Activated T-cell treated with anti-CD3 and anti-CD28 coated beads, Interleukin-2, amount 50 U/mL, for 48 hours (primary cell): Measurements from ENCODE around the gene COX18.

Experiments
- DNase-seq, 2 experiments: peaks; one replicate each; pipeline ENCODE4 v3.0.0-alpha.2; 2020

COX18 gene

DNA sequence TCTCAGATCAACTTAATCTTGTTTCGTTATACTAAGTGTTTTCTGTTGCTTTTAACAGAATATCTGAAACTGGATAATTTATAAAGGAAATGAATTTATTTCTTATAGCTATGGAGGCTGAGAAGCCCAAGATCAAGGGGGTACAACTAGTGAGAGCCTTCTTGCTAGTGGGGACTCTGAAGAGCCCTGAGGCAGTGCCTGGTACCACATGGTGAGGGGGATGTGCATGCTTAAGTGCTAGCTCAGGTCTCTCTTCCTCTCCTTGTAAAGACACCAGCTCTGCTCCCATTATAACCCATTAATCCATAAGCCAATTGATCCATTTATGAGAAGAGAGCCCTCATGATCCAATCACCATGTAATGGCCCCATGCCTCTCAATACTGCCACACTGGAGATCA is 17.9 kb downstream of the COX18 start:
- DNase-seq: no peak

DNA sequence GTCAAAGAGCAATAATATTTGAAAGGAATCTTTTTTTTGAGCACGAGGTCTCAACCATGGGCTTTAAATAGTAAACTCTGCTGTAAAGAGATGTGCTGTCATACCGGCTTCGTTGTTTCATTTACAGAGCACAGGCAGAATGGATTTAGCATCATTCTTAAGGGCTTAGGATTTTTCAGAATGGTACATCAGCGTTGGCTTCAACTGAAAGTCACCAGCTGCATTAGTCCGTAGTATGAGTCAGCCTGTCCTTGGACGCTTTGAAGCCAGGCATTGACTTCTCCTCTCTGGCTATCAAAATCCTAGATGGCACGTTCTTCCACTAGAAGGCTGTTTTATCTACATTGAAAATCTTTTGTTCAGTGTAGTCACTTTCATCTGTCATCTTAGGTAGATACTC is 23.6 kb downstream of the COX18 start:
- no peak for DNase-seq

DNA sequence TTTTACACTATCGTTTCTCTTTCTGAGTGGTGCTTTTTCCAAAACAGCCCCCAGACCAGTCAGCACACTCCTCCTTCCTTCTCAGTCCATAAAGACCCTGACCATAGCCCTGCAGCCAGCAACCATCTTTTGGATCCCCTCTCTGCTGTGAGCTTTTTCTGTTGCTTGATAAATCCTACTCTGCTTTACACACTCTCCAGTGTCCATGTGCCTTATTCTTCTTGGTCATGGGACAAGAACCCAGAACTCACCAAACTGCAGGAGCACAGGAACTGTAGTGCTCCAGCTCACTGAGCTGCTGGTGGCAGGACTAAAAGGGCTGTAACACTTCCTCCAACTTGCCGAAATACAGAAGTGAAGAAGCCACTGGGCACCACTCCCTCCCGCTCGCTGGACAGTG is 32.5 kb downstream of the COX18 start:
- DNase-seq: no peak

DNA sequence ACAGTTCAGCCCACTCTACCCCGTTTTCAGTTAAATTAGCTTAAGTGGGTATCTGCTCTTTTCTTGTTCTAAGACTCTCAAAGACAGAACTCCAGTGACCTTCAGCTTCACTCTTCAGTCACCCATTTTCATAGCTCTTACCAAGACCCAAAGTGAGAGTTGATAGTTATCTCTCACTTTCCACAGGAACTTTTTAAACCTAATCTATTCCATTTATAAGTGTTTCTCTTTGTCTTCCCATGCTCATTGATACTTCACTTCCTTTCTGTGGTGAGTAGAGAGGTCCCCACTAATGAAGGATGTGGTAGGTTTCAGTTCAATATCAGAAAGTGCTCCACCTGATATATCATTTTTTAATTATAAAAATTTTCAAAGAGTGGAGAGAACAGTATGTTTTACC is 33.4 kb downstream of the COX18 start:
- DNase-seq: no peak

DNA sequence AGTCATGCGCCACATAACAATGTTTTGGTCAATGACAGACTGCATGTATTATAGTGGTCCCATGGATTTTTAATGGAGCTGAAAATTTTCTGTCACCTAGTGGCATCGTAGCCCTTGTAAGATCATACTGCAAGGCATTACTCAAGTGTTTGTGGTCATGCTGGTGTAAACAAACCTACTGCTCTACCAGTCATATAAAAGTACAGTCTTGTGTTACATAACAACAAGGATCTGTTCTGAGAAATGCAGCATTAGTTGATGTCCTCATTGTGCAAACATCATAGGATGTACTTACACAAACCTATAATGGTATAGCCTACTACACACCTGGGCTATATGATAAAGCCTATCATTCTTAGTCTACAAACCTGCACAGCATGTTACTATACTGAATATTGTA is 34.6 kb downstream of the COX18 start:
- DNase-seq: no peak

DNA sequence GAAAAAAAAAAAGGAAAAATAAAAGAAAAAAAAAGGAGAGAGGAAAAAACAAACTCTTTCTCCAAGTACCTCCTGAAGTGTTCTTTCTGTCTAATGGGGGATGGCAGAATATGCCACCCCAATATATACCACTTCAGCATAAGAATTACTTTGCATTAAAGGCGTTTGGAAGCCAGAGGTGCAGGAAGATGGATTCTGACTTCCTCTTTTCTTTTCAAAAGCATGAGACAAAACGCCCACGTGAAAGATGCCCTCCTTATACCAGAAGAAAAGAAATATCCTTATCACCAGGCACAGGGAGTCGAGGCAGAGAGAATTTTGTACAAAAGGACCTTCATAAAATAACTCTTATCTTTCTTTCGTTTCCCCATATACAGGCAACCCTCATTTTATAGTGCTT is 40.9 kb downstream of the COX18 start:
- DNase-seq: no peak

DNA sequence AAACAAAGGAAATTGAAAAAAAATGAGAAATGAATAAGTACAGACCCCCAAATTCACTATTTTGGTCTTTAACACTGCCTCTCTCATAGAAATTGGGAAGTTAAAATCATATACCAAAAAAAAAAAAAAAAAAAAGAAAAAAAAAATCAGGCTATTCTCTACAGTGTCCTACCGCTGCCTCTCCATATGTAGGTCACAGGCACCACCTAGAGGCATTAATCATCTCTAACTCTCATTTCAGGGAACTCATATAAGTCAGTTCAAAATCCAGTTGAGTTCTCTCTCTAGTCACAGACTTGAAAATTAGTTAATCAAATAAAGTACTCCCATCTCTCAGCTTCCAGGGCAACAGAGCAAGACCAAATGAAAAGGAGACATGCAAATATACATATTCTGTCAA is 47.9 kb downstream of the COX18 start:
- no peak for DNase-seq

DNA sequence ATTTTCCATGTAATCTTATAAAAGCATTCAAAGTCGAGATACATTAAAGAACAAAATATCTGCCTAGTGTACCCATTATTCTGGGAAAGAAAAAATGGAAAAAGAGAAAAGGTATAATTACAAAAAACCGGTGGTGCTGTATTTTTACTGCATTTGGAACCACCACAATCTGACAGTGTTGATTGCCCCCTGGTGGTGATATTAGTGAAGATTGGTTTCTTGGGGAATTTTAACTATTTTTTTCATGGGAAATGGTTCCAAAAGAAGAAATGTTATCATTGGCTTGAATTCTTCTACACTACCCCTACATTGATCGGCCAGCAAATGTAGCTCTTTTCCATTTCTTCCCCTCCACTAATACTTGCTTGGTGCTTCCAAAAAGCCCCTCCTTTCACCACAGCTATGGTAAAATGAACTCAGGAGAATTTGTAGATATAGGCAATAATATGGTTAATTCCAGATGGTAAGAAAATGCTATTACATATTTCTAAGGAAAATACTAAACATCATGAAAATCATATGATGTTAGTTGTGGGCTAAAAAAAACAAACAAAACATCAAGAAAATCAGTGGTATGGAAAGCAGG is 50.0 kb downstream of the COX18 start:
- no peak for DNase-seq

DNA sequence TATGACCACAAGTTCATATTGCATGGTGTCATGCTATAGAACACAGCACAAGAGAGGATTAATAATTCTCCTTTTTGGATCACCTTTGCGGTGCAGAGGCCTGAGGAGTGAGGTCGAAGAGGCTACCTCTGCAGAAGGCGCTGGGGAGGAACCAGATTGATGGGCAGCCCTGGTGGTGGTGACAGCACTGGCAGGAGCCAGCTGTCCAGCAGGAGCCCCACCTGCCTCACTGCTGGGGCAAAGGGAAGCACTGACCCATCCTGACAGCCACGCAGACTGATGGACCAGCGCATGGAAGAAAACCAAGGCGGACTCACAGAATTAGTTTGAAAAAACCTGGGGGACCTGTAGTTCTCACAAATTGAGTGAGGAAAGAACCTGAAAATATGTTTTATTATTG is 50.9 kb downstream of the COX18 start:
- DNase-seq: no peak

DNA sequence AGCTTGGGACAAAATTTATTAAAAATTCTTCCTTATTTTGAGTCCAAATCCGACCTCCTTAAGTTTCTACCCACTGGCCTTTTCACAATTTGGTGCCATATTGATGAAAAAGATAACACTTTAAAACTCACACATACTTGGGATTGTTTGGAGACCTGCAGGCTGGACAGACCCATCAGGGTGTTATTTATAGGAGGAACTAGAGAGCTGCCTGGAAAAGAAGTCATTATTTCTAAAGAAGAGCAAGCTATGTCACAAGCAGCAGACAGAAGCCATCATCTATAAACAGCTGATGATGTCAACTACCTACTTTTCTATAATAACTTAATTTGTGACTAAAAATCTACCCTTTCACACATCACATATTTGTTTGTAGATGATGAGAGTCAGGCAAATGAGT is 56.2 kb downstream of the COX18 start:
- no peak for DNase-seq

DNA sequence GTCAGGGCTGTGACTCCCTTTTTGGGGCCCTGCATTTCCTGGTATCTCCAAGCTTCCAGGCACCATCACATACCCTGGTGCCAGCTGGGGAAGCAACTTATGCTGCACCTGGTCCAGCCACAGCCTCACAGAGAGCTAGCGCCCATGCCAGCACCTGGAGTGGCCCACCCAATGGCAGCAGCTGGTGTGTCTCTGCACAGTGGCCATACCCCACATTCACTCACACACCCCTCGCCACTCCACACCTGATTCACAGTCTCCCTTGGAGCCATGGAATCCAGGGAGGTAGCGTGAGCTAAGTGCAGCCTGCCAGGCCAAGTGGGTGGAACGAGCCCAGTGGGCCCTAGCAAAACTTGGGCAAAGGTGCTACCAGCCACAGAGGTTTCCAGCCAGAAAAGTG is 56.8 kb downstream of the COX18 start:
- DNase-seq: no peak

DNA sequence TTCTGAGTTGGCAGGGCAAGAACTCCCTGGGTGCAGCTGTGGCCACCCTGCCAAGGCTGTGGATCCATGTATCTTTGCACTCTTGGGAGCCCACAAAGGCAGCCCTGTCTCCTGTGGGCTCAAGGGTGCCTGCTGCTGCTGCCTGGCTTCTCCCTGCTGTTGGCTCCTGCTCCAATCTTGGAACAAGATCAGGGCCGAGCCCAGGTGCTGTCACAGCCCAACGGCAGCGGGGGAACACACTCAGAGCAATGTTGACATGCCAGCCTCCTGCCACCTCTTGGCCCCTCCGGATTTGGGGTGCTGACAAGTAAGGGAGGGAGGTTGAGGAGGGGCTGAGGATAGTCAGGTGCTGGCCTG is 57.9 kb downstream of the COX18 start:
- DNase-seq: no peak

DNA sequence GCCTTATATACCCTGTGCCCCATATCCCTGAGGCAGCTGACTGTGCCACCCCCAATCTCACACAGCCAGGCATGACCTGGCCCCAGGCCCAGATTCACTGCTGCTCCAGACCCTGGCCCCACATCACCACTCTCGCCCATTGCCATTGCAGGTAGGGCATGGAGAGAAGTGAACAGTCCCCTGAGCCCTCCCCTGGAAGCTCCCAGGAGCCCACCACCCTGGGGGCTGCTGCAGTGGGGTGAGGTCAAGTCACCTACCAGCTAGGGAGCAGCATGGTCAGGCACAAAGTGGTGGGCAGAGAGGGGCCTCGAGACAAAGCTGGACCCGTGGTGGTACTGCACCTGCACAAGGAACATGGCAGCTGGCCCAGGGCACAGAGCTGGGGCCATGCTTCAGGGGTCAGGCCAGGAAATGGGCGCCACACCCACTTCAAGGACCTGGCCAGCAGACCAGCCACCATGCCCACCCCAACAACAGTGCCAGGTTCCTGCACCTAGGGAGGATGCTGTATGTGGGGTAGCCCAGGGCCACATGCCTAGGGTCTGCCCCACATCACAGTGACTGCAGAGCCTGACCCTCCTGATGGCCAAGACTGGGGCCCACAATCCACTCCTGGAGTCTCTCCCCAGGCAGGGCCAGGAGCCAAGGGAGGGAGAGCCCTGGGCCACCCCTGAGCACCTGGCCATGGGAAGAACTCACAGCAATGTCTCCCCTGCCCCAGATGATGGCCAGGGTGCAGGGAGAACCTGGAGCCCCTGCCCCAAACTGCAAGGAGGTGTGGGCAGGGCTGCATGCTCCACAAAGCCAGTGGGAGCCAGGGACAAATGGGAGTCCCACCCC is 58.5 kb downstream of the COX18 start:
- no peak for DNase-seq

DNA sequence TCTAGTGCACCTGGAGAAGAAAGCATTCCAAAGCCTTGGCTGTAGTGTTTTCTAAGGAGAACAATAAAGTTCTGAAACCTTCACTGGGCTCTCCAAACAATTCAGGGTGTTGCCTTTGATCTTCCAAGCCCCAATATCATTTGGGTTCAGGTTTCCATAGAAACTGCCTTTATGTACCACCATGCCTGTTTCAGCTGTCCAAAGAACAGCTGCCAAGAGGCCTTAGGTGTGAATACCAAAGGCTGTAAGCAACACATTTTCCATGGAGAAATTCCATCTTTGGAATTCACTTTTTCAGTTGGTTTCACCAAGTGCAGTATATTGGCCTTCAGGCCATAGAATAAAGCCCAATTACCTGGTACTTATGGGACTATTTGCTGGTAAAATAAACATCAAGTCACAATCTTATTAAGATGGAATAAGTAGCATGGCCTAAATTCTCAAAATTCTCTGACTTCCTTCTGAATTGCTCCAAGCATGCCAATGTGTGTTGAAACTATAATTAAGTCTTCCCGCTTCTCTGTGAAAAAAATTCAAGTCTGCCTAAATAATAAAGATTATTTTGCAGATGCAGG is 61.9 kb downstream of the COX18 start:
- DNase-seq: no peak

DNA sequence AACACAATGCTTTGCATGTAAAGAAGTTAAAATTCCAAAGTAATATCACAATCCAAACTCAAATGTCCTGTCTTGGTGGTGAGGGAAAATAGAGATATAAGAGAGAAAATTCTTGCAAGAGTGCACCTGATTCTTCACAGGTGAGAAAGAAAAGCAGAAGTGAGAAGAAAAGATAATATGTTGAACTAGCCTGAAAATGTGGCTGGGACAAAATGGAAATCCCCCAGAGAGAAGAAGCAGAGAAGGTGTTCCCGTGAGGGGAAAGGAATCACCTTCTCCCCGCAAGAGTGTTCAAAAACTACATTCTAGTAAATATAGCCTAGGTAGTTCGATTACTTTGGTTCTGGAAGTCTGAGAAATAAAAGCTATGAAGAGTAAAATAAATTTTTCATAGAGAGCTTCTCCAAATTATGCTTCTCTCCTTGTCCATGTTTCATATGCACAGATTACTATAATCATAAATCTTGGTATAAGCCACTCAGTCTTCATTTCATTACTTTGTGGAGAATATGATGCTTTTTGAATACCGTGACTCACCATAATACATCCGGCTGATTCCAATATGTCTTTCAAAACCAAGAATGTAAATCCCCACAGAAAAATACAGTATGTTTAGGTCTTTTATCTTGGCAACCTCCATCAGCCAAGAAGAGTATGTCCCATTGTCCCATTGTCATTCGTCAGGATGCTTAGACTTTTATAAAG is 63.1 kb downstream of the COX18 start:
- DNase-seq: no peak

DNA sequence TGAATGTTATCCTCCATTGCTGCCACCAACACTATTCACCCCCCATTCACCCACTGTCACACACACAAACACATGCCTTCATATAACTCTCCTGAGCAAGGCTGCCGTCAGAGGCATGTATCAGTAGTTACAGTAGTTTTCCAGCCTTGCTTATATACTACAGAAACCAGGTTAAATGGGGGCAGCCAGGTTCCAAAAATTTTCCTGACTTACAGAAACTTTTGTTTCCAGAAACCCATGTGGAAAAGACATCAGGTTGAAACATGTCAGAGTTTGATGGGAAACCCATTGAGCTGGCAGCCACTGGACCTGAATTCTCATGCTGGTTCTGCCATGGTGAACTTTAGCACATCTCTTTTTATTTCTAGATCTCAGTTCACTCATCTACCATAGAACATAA is 64.0 kb downstream of the COX18 start:
- DNase-seq: no peak
